Right lobe of liver (tissue), 4 donors: Measurements from ENCODE around the gene MYO1D.

Source experiments
- POLR2A ChIP-seq: fragments of 450-650 bp; IDR thresholded peaks from one replicate; pipeline ENCODE4 v1.6.1; 2017; ENCODE audit warnings: antibody characterized with exemption, mild to moderate bottlenecking
- TF ChIP-seq, protein P1 (sequence below), 4 donors: fragments of 200-600 bp in 3 of 4; fragments of 450-650 bp in 1 of 4; IDR thresholded peaks; one replicate each; pipeline versions ENCODE4 v1.5.1 to v1.8.0; 2016 to 2022; ENCODE audit warnings: antibody characterized with exemption in 4 of 4, mild to moderate bottlenecking in 2 of 4
- donor health status: DM: no; HTN: no; CAD: no.
- donor health status: DM: no; HTN: no; CAD: no.
- donor health status: DM: no; HTN: yes; CAD: no.

- no peak for TF ChIP-seq POLR2A
- TF ChIP-seq, protein P1, sequence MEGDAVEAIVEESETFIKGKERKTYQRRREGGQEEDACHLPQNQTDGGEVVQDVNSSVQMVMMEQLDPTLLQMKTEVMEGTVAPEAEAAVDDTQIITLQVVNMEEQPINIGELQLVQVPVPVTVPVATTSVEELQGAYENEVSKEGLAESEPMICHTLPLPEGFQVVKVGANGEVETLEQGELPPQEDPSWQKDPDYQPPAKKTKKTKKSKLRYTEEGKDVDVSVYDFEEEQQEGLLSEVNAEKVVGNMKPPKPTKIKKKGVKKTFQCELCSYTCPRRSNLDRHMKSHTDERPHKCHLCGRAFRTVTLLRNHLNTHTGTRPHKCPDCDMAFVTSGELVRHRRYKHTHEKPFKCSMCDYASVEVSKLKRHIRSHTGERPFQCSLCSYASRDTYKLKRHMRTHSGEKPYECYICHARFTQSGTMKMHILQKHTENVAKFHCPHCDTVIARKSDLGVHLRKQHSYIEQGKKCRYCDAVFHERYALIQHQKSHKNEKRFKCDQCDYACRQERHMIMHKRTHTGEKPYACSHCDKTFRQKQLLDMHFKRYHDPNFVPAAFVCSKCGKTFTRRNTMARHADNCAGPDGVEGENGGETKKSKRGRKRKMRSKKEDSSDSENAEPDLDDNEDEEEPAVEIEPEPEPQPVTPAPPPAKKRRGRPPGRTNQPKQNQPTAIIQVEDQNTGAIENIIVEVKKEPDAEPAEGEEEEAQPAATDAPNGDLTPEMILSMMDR (IDR thresholded peaks at IDR 0.05) = no peak
Observed at GRCh38 chr17:32882734-32883133, 5.8 kb upstream of the MYO1D start.
